Endothelial cell of umbilical vein (primary cell): ENCODE results near the gene TRAIP. TPM values are rescaled to one million over a fixed set of nuclear protein-coding genes. Genes with fewer than 3 reads are reported as not detected.
"Not testable (repeated sequence)": the region's sequence is repeated elsewhere in the genome, so short reads cannot be mapped to it uniquely, and the experiment has no call there.

Experiments
- BruUV-seq: library from RNA; stranded (reverse); fragments of 400-500 nt; replicated peaks from 2 replicates; lab custom pipeline; 2021; lab: Mats Ljungman, UMichigan
- CTCF ChIA-PET: fragments of 300-600, 350-600 bp; sonication (Branson Sonifier 250); formaldehyde crosslinking; loops from one replicate; lab custom pipeline; 2021; ENCODE audit warnings: antibody characterized with exemption, inconsistent platforms; lab: Charles Lee
- POLR2A ChIA-PET: fragments of 300-600, 350-600 bp; sonication (Branson Sonifier 250); formaldehyde crosslinking; loops from one replicate; lab custom pipeline; 2021; ENCODE audit warnings: antibody characterized with exemption, inconsistent platforms; lab: Charles Lee
- DNase-seq: peaks from one replicate; pipeline ENCODE4 v3.0.0-alpha.2; 2011; ENCODE audit warnings: low read depth, low spot score
- FAIRE-seq: peaks from 2 replicates; lab custom pipeline; 2011; peaks lifted over from hg19 to GRCh38; lab: Jason Lieb, UNC
- H2AFZ ChIP-seq: 2 replicates; pipeline ENCODE4 v1.6.0; 2012; ENCODE audit warnings: low read depth, low read length, control low read depth, inconsistent platforms
- H3K27ac ChIP-seq: 2 replicates; pipeline ENCODE4 v1.5.1; 2011; ENCODE audit warnings: low read depth, mild to moderate bottlenecking, control low read depth, low read length, moderate library complexity; ENCODE audit not compliant: insufficient read depth
- H3K27me3 ChIP-seq, 2 experiments: 2 replicates each; pipeline versions ENCODE4 v1.6.0 to v1.6.1; 2011; ENCODE audit warnings: low read length in 2 of 2, mixed read lengths in 1 of 2; ENCODE audit not compliant: control insufficient read depth in 2 of 2, insufficient read depth in 2 of 2
- H3K36me3 ChIP-seq, 2 experiments: 2 replicates in 1 of 2; 3 replicates in 1 of 2; pipeline ENCODE4 v1.5.1; 2011; ENCODE audit warnings: low read length in 2 of 2, mild to moderate bottlenecking in 1 of 2, moderate library complexity in 1 of 2; ENCODE audit not compliant: control insufficient read depth in 2 of 2, insufficient read depth in 2 of 2; ENCODE audit errors: extremely low read depth in 1 of 2
- H3K4me1 ChIP-seq: 3 replicates; pipeline ENCODE4 v1.5.1; 2011; ENCODE audit warnings: mild to moderate bottlenecking, low read length; ENCODE audit not compliant: control insufficient read depth, insufficient read depth; ENCODE audit errors: extremely low read depth
- H3K4me2 ChIP-seq: 2 replicates; pipeline ENCODE4 v1.6.1; 2011; ENCODE audit warnings: low read length, control low read depth, mixed read lengths; ENCODE audit not compliant: insufficient read depth
- H3K4me3 ChIP-seq, 3 experiments: fragments of 200-600 bp in 1 of 3; sonication (generic), shearing (Covaris generic) in 1 of 3; replicated peaks in 1 of 3; 2 replicates each; pipeline ENCODE4 v1.5.1; 2011 to 2016; ENCODE audit warnings: control low read depth in 3 of 3, low read length in 3 of 3, mild to moderate bottlenecking in 2 of 3, inconsistent platforms in 1 of 3, low read depth in 1 of 3, moderate library complexity in 1 of 3; ENCODE audit not compliant: insufficient read depth in 1 of 3
- H3K79me2 ChIP-seq: 2 replicates; pipeline ENCODE4 v1.6.0; 2012; ENCODE audit warnings: low read length, inconsistent platforms; ENCODE audit not compliant: control insufficient read depth, insufficient read depth
- H3K9ac ChIP-seq: replicated peaks from 2 replicates; pipeline ENCODE3; 2011; ENCODE audit warnings: low read length, control low read depth; ENCODE audit not compliant: insufficient read depth; ENCODE audit errors: extremely low read depth
- H3K9me1 ChIP-seq: replicated peaks from 3 replicates; pipeline ENCODE4 v1.6.0; 2011; ENCODE audit warnings: mild to moderate bottlenecking, low read length; ENCODE audit not compliant: control insufficient read depth, insufficient read depth; ENCODE audit errors: extremely low read depth
- H3K9me3 ChIP-seq: replicated peaks from 2 replicates; pipeline ENCODE4 v1.5.1; 2012; ENCODE audit warnings: low read length, inconsistent platforms; ENCODE audit not compliant: control insufficient read depth, insufficient read depth
- H4K20me1 ChIP-seq: replicated peaks from 2 replicates; pipeline ENCODE3; 2011; ENCODE audit warnings: mild to moderate bottlenecking, low read length; ENCODE audit not compliant: control insufficient read depth, insufficient read depth; ENCODE audit errors: extremely low read depth
- EZH2 ChIP-seq: IDR thresholded peaks from 2 replicates; pipeline ENCODE4 v1.6.1; 2012; ENCODE audit warnings: borderline replicate concordance, low read depth, mild to moderate bottlenecking, moderate library complexity, low read length, inconsistent platforms; ENCODE audit not compliant: severe bottlenecking
- FOS ChIP-seq: IDR thresholded peaks from 2 replicates; pipeline ENCODE4 v1.6.1; 2011; ENCODE audit warnings: mild to moderate bottlenecking, low read length, moderate library complexity, borderline replicate concordance; ENCODE audit not compliant: insufficient read depth
- GATA2 ChIP-seq: IDR thresholded peaks from 2 replicates; pipeline ENCODE4 v1.7.0; 2011; ENCODE audit warnings: low read depth, mild to moderate bottlenecking, moderate library complexity, mixed read lengths, low read length; ENCODE audit not compliant: insufficient read length, insufficient read depth
- JUN ChIP-seq: IDR thresholded peaks from 2 replicates; pipeline ENCODE4 v1.6.1; 2011; ENCODE audit warnings: borderline replicate concordance, low read depth; ENCODE audit not compliant: insufficient read length, insufficient read depth
- MYC ChIP-seq: IDR thresholded peaks from one replicate; pipeline ENCODE4 v1.6.1; 2011; ENCODE audit warnings: mild to moderate bottlenecking, low read depth, low read length
- POLR2A ChIP-seq: IDR thresholded peaks from 2 replicates; pipeline ENCODE4 v1.6.1; 2012; ENCODE audit warnings: low read depth, mild to moderate bottlenecking, control low read depth, low read length
- POLR2AphosphoS5 ChIP-seq: IDR thresholded peaks from 2 replicates; pipeline ENCODE4 v1.6.1; 2012; ENCODE audit warnings: low read depth, mild to moderate bottlenecking, control low read depth, low read length, moderate library complexity; ENCODE audit not compliant: insufficient read depth
- dilution Hi-C: fragments of 300-500 bp; cut with MboI; formaldehyde crosslinking; loops from one replicate; pipeline ENCODE4 v1.15.0; 2019; ENCODE audit warnings: low sequenced_read_pairs; ENCODE audit not compliant: extremely low pct_ligation_motif_present
- intact Hi-C: fragments of 100-400 bp; cut with micrococcal nuclease; formaldehyde crosslinking; loops from one replicate; pipeline ENCODE4 v1.10.0; 2022
- polyA plus RNA-seq, 4 experiments: library from polyadenylated mRNA; depleted of rRNA in 3 of 4; stranded (reverse) in 3 of 4; unstranded in 1 of 4; fragments of >200 nt; gene quantifications; 2 replicates each; pipeline versions ENCODE4 v1.2.1 to v1.2.3, GENCODE V29; 2011 to 2012; ENCODE audit warnings: missing spikeins in 1 of 4
- total RNA-seq: library from RNA; stranded (reverse); gene quantifications from 2 replicates; pipeline ENCODE4 v1.2.3, GENCODE V29; 2021
- TF ChIP-seq, protein P1 (sequence below): IDR thresholded peaks from 2 replicates; pipeline ENCODE4 v1.6.1; 2011; ENCODE audit not compliant: insufficient read depth, insufficient read length
- TF ChIP-seq, protein P2 (sequence below), 2 donors: IDR thresholded peaks; 1 replicate in 1 of 2; 2 replicates in 1 of 2; pipeline ENCODE4 v1.5.1; 2011; ENCODE audit warnings: low read length in 2 of 2, mild to moderate bottlenecking in 2 of 2, moderate library complexity in 2 of 2, control low read depth in 1 of 2, inconsistent platforms in 1 of 2, low read depth in 1 of 2; ENCODE audit not compliant: insufficient read depth in 1 of 2; ENCODE audit errors: extremely low read depth in 1 of 2

The TRAIP gene
- total and polyA plus RNA-seq, 2 donors (not counting 3 experiments of a cell fraction or from before 2014, with no cell fraction given) = 9.5 to 13.4 TPM

DNA sequence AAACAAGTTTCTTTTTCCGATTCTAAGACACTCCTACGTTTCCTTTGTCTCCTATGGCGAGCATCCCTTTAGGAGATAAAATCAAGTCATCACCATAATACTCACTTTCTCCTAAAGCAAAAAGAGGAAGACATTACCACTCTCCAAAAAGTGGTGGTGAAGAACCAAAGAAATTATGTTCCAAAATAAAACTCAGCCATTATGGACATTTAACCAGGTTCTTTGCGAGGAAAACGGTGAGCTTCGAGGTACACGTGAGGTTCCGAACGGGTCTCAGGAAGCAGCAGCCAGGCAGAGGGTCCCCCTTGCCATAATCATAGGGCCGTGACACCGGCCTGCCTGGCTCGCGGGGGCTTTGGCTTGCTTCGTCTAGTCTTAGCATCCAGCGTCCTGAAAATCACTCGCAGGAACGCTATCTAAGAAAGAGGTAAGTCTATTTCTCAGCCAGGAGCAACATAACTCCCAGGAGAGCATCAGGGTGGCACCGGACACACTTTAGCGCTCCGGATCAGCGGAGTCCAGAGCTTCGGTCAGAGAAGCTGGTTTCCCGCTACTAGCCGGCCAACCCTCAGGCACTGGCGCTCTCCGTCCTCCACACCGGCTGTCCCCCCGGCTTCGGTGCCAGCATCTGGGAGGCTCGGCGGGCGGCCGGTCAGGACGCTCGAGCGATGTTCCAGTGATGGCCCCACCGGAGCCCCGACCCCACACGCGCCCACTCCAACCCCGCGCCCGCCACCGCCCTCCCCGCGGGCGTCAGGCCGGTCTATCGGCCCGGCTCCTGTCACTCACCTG lies 70.6 kb downstream of the TRAIP start:
- Histone ChIP-seq H3K9ac (peak overlapping the region; percentile 85), H3K4me1 (peaks cover 11% of the 10 kb centered on the region), H3K27ac (peak overlapping the region; percentile 37), H3K27me3 (no peaks in the 10 kb centered on the region), H3K9me3 (no peaks in the 10 kb centered on the region), H2AFZ (peak overlapping the region; percentile 35), H3K9me1 (no peaks in the 10 kb centered on the region), H3K4me2 (peak overlapping the region; percentile 62), H3K36me3 (peaks cover under 1 to 12% of the 10 kb centered on the region in 2 experiments), H3K4me3 (peak overlapping the region; percentile 74 to 85 (median 80)), H4K20me1 (no peaks in the 10 kb centered on the region), H3K79me2 (peaks cover 46% of the 10 kb centered on the region)
- BruUV-seq = TSS peak; percentile 31
- POLR2A ChIA-PET = interaction anchor here (0.6 to 1.2 kb wide), 3 partner anchors 19 to 53 kb away, joined by 3 to 12 read pairs (median 4); no protein-coding TSS in a partner anchor
- DNase-seq = peak; percentile 62
- intact Hi-C loops = loop anchor here (1.0 to 5.0 kb wide), 3 partner anchors 17 to 233 kb away; partner anchors contain the start of gene BSN
- dilution Hi-C loops = no loop called here
- FAIRE-seq = peak; percentile 62
- CTCF ChIA-PET = interaction anchor here (1.0 to 1.9 kb wide), 6 partner anchors 14 to 336 kb away, joined by 3 to 11 read pairs (median 3); partner anchors contain the start of genes CDHR4 and INKA1
- TF ChIP-seq, protein P1, sequence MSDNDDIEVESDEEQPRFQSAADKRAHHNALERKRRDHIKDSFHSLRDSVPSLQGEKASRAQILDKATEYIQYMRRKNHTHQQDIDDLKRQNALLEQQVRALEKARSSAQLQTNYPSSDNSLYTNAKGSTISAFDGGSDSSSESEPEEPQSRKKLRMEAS = no peak
- TF ChIP-seq FOS (no peak), GATA2 (no peak), JUN (no peak), EZH2 (no peak), POLR2A (no peak), POLR2AphosphoS5 (no peak), MYC (no peak)
- TF ChIP-seq, protein P2, sequence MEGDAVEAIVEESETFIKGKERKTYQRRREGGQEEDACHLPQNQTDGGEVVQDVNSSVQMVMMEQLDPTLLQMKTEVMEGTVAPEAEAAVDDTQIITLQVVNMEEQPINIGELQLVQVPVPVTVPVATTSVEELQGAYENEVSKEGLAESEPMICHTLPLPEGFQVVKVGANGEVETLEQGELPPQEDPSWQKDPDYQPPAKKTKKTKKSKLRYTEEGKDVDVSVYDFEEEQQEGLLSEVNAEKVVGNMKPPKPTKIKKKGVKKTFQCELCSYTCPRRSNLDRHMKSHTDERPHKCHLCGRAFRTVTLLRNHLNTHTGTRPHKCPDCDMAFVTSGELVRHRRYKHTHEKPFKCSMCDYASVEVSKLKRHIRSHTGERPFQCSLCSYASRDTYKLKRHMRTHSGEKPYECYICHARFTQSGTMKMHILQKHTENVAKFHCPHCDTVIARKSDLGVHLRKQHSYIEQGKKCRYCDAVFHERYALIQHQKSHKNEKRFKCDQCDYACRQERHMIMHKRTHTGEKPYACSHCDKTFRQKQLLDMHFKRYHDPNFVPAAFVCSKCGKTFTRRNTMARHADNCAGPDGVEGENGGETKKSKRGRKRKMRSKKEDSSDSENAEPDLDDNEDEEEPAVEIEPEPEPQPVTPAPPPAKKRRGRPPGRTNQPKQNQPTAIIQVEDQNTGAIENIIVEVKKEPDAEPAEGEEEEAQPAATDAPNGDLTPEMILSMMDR (IDR thresholded peaks at IDR 0.05; ENCODE audit: extremely low read depth in 1 of 2, insufficient read depth in 1 of 2, low read depth in 1 of 2, low read length in 2 of 2) = no peak

- H3K4me2 ChIP-seq, H3K4me1 ChIP-seq, H3K4me3 ChIP-seq, DNase-seq, intact Hi-C loops, H3K9me1 ChIP-seq, H3K9me3 ChIP-seq, dilution Hi-C loops, POLR2A ChIA-PET, H4K20me1 ChIP-seq, BruUV-seq, H3K27me3 ChIP-seq, FAIRE-seq, H3K27ac ChIP-seq, H3K9ac ChIP-seq, H2AFZ ChIP-seq: not testable (repeated sequence)
- Histone ChIP-seq H3K36me3 (peaks cover 2 to 14% of the 10 kb centered on the region in 2 experiments), H3K79me2 (peaks cover 73% of the 10 kb centered on the region)
- CTCF ChIA-PET = interaction anchor here (0.6 to 1.4 kb wide), 2 partner anchors 15 to 36 kb away, joined by 3 to 4 read pairs; no protein-coding TSS in a partner anchor
Observed at GRCh38 chr3:49782277-49782676, 74.1 kb downstream of the TRAIP start.
